ENCODE results near the gene NUP93. TPM values are rescaled to one million over a fixed set of nuclear protein-coding genes. Genes with fewer than 3 reads are reported as not detected.

The NUP93 gene
- total RNA-seq, 2 experiments from 2014 or later = 45.6 to 47.2 TPM

DNA sequence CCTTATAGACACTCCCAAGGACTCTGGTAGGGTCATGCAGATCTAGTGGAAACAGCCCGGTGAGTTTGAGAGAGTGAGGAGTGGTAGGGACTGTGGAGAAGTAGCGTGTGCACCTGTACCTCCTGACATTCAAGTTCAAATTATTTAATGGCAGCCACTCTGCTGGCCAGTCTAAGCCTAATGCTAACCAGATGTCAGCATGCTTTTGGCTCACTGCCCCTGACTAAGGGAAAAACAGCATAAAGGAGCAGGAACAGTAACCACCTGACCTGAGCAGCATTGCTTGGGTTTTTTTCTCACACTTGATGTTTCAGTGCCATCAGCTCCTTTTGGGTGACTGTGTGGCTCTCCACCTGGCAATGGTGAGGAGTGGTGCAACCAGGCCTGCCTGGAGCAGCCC lies 111.3 kb downstream of the NUP93 start:
- TF ChIP-seq, protein P1, sequence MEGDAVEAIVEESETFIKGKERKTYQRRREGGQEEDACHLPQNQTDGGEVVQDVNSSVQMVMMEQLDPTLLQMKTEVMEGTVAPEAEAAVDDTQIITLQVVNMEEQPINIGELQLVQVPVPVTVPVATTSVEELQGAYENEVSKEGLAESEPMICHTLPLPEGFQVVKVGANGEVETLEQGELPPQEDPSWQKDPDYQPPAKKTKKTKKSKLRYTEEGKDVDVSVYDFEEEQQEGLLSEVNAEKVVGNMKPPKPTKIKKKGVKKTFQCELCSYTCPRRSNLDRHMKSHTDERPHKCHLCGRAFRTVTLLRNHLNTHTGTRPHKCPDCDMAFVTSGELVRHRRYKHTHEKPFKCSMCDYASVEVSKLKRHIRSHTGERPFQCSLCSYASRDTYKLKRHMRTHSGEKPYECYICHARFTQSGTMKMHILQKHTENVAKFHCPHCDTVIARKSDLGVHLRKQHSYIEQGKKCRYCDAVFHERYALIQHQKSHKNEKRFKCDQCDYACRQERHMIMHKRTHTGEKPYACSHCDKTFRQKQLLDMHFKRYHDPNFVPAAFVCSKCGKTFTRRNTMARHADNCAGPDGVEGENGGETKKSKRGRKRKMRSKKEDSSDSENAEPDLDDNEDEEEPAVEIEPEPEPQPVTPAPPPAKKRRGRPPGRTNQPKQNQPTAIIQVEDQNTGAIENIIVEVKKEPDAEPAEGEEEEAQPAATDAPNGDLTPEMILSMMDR (IDR thresholded peaks at IDR 0.05) = no peak
- CTCF ChIA-PET = no interaction called here

DNA sequence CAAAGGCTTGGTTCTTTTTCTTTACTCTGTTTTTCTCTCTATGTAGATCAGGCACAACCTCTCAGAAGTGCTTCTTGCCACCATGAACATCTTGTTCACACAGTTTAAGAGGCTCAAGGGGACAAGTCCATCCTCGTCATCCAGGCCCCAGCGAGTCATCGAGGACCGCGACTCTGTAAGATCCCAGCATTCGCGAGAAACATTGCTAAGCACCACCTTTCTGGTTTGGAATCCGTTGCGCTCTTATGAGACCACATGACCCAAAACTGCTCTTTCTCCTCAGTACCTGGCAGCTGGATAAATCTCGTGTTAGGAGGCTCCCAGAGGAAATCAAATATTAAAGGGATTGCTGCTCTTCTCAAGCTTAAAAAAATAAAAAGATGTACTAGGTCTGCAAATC lies 111.7 kb downstream of the NUP93 start:
- H3K9me3 ChIP-seq (ENCODE audit: control insufficient read depth in 1 of 2, insufficient read depth in 1 of 2, low read length in 2 of 2) = no peaks in the 10 kb centered on the region
- no peaks in the 10 kb centered on the region for H3K27me3 Mint-ChIP-seq
- ATAC-seq (ENCODE audit: poor library complexity) (no peak), DNase-seq (no peak)
- ChIA-PET CTCF (no interaction called here), POLR2A (no interaction called here)
- intact Hi-C loops (cut with DNase I, micrococcal nuclease) = loop anchor here in 1 of 2 experiments (10.0 kb wide), 1 partner anchor 233 kb away; no protein-coding TSS in a partner anchor
- TF ChIP-seq, protein P1 (IDR thresholded peaks at IDR 0.05) = no peak
- H3K36me3 Mint-ChIP-seq (ENCODE audit: low read depth) = peaks cover 81% of the 10 kb centered on the region
- H3K27ac Mint-ChIP-seq = no peak overlapping the region
- peaks cover 7% of the 10 kb centered on the region for H3K4me1 Mint-ChIP-seq (ENCODE audit: low read depth)
- no peaks in the 10 kb centered on the region for H3K27me3 ChIP-seq (ENCODE audit: control insufficient read depth in 1 of 2, insufficient read depth in 2 of 2, low read length in 2 of 2)
- no peaks in the 10 kb centered on the region for H3K9me3 Mint-ChIP-seq
- peaks cover 38% of the 10 kb centered on the region for H3K36me3 ChIP-seq (ENCODE audit: insufficient read depth, low read length)
- H3K27ac ChIP-seq (ENCODE audit: low read depth in 1 of 2, low read length in 2 of 2) = no peak overlapping the region
- H3K4me1 ChIP-seq (ENCODE audit: insufficient read depth, low read length) = peaks cover 3% of the 10 kb centered on the region
- no peak overlapping the region for H3K4me3 Mint-ChIP-seq
- no peak overlapping the region for H3K4me3 ChIP-seq (ENCODE audit: low read length)

More for the DNA sequence above, 111.3 kb downstream of the NUP93 start:
- Histone ChIP-seq H3K4me3 (ENCODE audit: low read length) (no peak overlapping the region), H3K27ac (ENCODE audit: low read depth in 1 of 2, low read length in 2 of 2) (no peak overlapping the region), H3K36me3 (ENCODE audit: insufficient read depth, low read length) (peaks cover 39% of the 10 kb centered on the region), H3K9me3 (ENCODE audit: control insufficient read depth in 1 of 2, insufficient read depth in 1 of 2, low read length in 2 of 2) (no peaks in the 10 kb centered on the region), H3K27me3 (ENCODE audit: control insufficient read depth in 1 of 2, insufficient read depth in 2 of 2, low read length in 2 of 2) (no peaks in the 10 kb centered on the region), H3K4me1 (ENCODE audit: insufficient read depth, low read length) (peaks cover 3% of the 10 kb centered on the region)
- intact Hi-C loops (cut with DNase I, micrococcal nuclease) = loop anchor here in 1 of 2 experiments (10.0 kb wide), 1 partner anchor 234 kb away; no protein-coding TSS in a partner anchor
- H3K36me3 Mint-ChIP-seq (ENCODE audit: low read depth) = peaks cover 85% of the 10 kb centered on the region
- DNase-seq (no peak), ATAC-seq (ENCODE audit: poor library complexity) (no peak)
- H3K27ac Mint-ChIP-seq = no peak overlapping the region
- H3K9me3 Mint-ChIP-seq = no peaks in the 10 kb centered on the region
- POLR2A ChIA-PET = no interaction called here
- no peak overlapping the region for H3K4me3 Mint-ChIP-seq
- H3K4me1 Mint-ChIP-seq (ENCODE audit: low read depth) = peaks cover 7% of the 10 kb centered on the region
- no peaks in the 10 kb centered on the region for H3K27me3 Mint-ChIP-seq

DNA sequence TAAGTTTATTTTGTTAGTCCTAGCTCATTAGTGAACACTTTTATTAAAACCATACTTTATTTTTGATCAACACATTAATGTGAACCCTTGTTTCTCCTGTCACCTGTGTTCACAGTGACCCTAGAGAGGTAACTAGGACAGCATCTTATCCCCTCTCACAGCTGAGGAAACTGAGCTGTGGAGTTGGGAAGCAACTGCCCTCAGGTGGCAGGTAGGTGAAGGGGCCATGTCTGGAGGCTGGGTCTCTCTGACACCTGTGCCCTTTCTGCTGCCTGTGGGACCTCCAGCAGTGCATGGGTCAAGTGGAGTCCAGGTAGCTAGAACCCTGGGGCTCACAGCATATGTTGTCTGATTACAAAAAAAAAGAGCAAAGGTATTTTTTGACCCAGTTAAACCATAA lies 112.2 kb downstream of the NUP93 start:
- intact Hi-C loops (cut with DNase I, micrococcal nuclease) = loop anchor here in 1 of 2 experiments (10.0 kb wide), 1 partner anchor 233 kb away; no protein-coding TSS in a partner anchor
- TF ChIP-seq, protein P1 (IDR thresholded peaks at IDR 0.05) = no peak
- H3K4me3 Mint-ChIP-seq = no peak overlapping the region
- peaks cover 34% of the 10 kb centered on the region for H3K36me3 ChIP-seq (ENCODE audit: insufficient read depth, low read length)
- no peak overlapping the region for H3K4me3 ChIP-seq (ENCODE audit: low read length)
- no peaks in the 10 kb centered on the region for H3K27me3 Mint-ChIP-seq
- H3K27me3 ChIP-seq (ENCODE audit: control insufficient read depth in 1 of 2, insufficient read depth in 2 of 2, low read length in 2 of 2) = no peaks in the 10 kb centered on the region
- CTCF ChIA-PET = no interaction called here
- H3K27ac ChIP-seq (ENCODE audit: low read depth in 1 of 2, low read length in 2 of 2) = no peak overlapping the region
- POLR2A ChIA-PET = no interaction called here
- no peaks in the 10 kb centered on the region for H3K9me3 Mint-ChIP-seq
- no peak for ATAC-seq (ENCODE audit: poor library complexity)
- H3K9me3 ChIP-seq (ENCODE audit: control insufficient read depth in 1 of 2, insufficient read depth in 1 of 2, low read length in 2 of 2) = no peaks in the 10 kb centered on the region
- peaks cover 6% of the 10 kb centered on the region for H3K4me1 ChIP-seq (ENCODE audit: insufficient read depth, low read length)
- H3K36me3 Mint-ChIP-seq (ENCODE audit: low read depth) = peaks cover 76% of the 10 kb centered on the region
- no peak overlapping the region for H3K27ac Mint-ChIP-seq
- DNase-seq = no peak
- H3K4me1 Mint-ChIP-seq (ENCODE audit: low read depth) = peaks cover 12% of the 10 kb centered on the region

Data from CD4-positive, alpha-beta T cell (primary cell).